HG02759 (cell line): ENCODE results near the gene BANF1.

ENCODE experiments used
- ATAC-seq: cut with Tn5 transposase; IDR thresholded peaks from one replicate; pipeline ENCODE4 v1.9.1; 2021; ENCODE audit warnings: mild to moderate bottlenecking, moderate library complexity; ENCODE audit not compliant: unreplicated experiment

Gene BANF1

GRCh38 chr11:66036334-66036710 lies 34.0 kb downstream of the BANF1 start:
- ATAC-seq, result no peak

- no peak for ATAC-seq
Measured at GRCh38 chr11:66037327-66037726, 35.0 kb downstream of the BANF1 start.

- ATAC-seq, result no peak
Measured at GRCh38 chr11:66039765-66040164, 37.5 kb downstream of the BANF1 start.

- ATAC-seq, result no peak
Measured at GRCh38 chr11:66042227-66042995, 40.1 kb downstream of the BANF1 start.

- ATAC-seq, result no peak
Measured at GRCh38 chr11:66042996-66043906, 40.9 kb downstream of the BANF1 start.

- no peak for ATAC-seq
Measured at GRCh38 chr11:66044757-66045156, 42.5 kb downstream of the BANF1 start.

GRCh38 chr11:66045177-66045639 lies 42.9 kb downstream of the BANF1 start:
- peak; percentile 73 for ATAC-seq

GRCh38 chr11:66046901-66047300 lies 44.6 kb downstream of the BANF1 start:
- ATAC-seq, result no peak

- no peak for ATAC-seq
Measured at GRCh38 chr11:66047541-66048365, 45.5 kb downstream of the BANF1 start.

GRCh38 chr11:66048547-66049323 lies 46.4 kb downstream of the BANF1 start, which contains the start of gene GAL3ST3:
GAL3ST3 (minus strand) TSS chr11:66049161; CDS start chr11:66045415, 3,746 bp downstream.
- ATAC-seq, result no peak

- no peak for ATAC-seq
Measured at GRCh38 chr11:66050581-66051231, 48.4 kb downstream of the BANF1 start.

GRCh38 chr11:66051371-66051765 lies 49.1 kb downstream of the BANF1 start:
- ATAC-seq, result no peak

- ATAC-seq, result peak; percentile 96
Measured at GRCh38 chr11:66051766-66052663, 49.7 kb downstream of the BANF1 start, which contains the start of gene SF3B2. SF3B2 (plus strand) TSS chr11:66052364; CDS start chr11:66052385, 21 bp downstream.

GRCh38 chr11:66052664-66052982 lies 50.3 kb downstream of the BANF1 start:
- no peak for ATAC-seq
